ENCODE results near the gene ZNG1F.
"Not testable (repeated sequence)": the region's sequence is repeated elsewhere in the genome, so short reads cannot be mapped to it uniquely, and the experiment has no call there.

- TF ChIP-seq, protein P1, sequence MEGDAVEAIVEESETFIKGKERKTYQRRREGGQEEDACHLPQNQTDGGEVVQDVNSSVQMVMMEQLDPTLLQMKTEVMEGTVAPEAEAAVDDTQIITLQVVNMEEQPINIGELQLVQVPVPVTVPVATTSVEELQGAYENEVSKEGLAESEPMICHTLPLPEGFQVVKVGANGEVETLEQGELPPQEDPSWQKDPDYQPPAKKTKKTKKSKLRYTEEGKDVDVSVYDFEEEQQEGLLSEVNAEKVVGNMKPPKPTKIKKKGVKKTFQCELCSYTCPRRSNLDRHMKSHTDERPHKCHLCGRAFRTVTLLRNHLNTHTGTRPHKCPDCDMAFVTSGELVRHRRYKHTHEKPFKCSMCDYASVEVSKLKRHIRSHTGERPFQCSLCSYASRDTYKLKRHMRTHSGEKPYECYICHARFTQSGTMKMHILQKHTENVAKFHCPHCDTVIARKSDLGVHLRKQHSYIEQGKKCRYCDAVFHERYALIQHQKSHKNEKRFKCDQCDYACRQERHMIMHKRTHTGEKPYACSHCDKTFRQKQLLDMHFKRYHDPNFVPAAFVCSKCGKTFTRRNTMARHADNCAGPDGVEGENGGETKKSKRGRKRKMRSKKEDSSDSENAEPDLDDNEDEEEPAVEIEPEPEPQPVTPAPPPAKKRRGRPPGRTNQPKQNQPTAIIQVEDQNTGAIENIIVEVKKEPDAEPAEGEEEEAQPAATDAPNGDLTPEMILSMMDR (IDR thresholded peaks at IDR 0.05; ENCODE audit: low read depth, low read length, poor library complexity, severe bottlenecking) = not testable (repeated sequence)
- TF ChIP-seq EZH2phosphoT487 (IDR thresholded peaks at IDR 0.05; ENCODE audit: borderline replicate concordance, low read length) = not testable (repeated sequence)
Measured at GRCh38 chr9:41086685-41087084, 102.4 kb downstream of the ZNG1F start.

Data from DOHH2 (cell line).